Psoas muscle (tissue), 8 donors: ENCODE measurements around the gene PIK3AP1. TPM values are rescaled to one million over a fixed set of nuclear protein-coding genes. Genes with fewer than 3 reads are reported as not detected.
"Not testable (repeated sequence)": the region's sequence is repeated elsewhere in the genome, so short reads cannot be mapped to it uniquely, and the experiment has no call there.

Experiments used
- ATAC-seq, 4 donors: fragments of 200-7000 bp; cut with Tn5 transposase; one replicate each; pipeline ENCODE4 v1.9.1; 2020; ENCODE audit warnings: moderate library complexity in 3 of 4, mild to moderate bottlenecking in 2 of 4
- DNase-seq, 2 donors: peaks; one replicate each; pipeline ENCODE4 v3.0.0-alpha.2; 2020
- H3K27ac ChIP-seq: fragments of 200-600 bp; one replicate; pipeline ENCODE4 v1.8.0; 2022
- H3K27me3 ChIP-seq, 3 donors: fragments of 200-600 bp in 1 of 3; one replicate each; pipeline versions ENCODE4 v1.6.1 to v1.8.0; 2013 to 2022; ENCODE audit warnings: low read length in 2 of 3, mild to moderate bottlenecking in 2 of 3, moderate library complexity in 1 of 3; ENCODE audit not compliant: insufficient read depth in 3 of 3
- H3K36me3 ChIP-seq, 2 donors: fragments of 200-600 bp in 1 of 2; one replicate each; pipeline versions ENCODE4 v1.6.1 to v1.8.0; 2013 to 2022; ENCODE audit warnings: low read depth in 1 of 2, mild to moderate bottlenecking in 1 of 2, moderate library complexity in 1 of 2; ENCODE audit not compliant: insufficient read depth in 1 of 2
- H3K4me1 ChIP-seq: fragments of 200-600 bp; one replicate; pipeline ENCODE4 v1.8.0; 2022
- H3K4me3 ChIP-seq: fragments of 200-600 bp; one replicate; pipeline ENCODE4 v1.8.0; 2022; ENCODE audit warnings: mild to moderate bottlenecking
- H3K9me3 ChIP-seq: fragments of 200-600 bp; one replicate; pipeline ENCODE4 v1.8.0; 2022
- CTCF ChIP-seq: fragments of 200-600 bp; IDR thresholded peaks from one replicate; pipeline ENCODE4 v1.8.0; 2022; ENCODE audit warnings: antibody characterized with exemption
- WGBS, 3 donors: extraction: QIAGEN DNeasy Blood & Tissue Kit; methylation state at CpG; one replicate each; pipeline versions ENCODE4 v1.1.6 to v1.1.7; 2013; 5-methylcytosine and 5-hydroxymethylcytosine counted together
- intact Hi-C, 2 donors: fragments of 100-400 bp; cut with DNase I; formaldehyde crosslinking; loops; one replicate each; pipeline versions ENCODE4 v1.11.0 to v1.14.2; 2022
- polyA plus RNA-seq, 3 donors: library from polyadenylated mRNA; stranded (reverse); fragments of 200-250 nt; gene quantifications; one replicate each; pipeline ENCODE4 v1.2.3, GENCODE V29; 2013
- total RNA-seq, 4 donors: library from RNA; stranded (reverse); fragmentation: NEBNext Ultra II Directional in 2 of 4; extraction: Animal tissue kit (Norgen Biotek cat#: 25700) in 2 of 4; gene quantifications; one replicate each; pipeline versions ENCODE4 v1.2.1 to v1.2.4, GENCODE V29; 2021 to 2023
- donor health status: healthy with polysubstance abuse.
- donor health status: DM: no; HTN: no; CAD: no; lungs with moderate emphysema.
- donor health status: Bipolar disorder and iron deficiency.
- donor health status: healthy.
- donor health status: DM: yes; HTN: yes; CAD: no.
- donor health status: DM: no; HTN: no; CAD: no.
- donor health status: DM: no; HTN: no; CAD: no.
- donor health status: DM: yes; HTN: yes; CAD: no.

The PIK3AP1 gene
- total and polyA plus RNA-seq, 7 donors, result 0.17 to 8.6 (median 1.8) TPM

- Histone ChIP-seq H3K36me3 (no peaks in the 10 kb centered on the region), H3K27me3 (no peaks in the 10 kb centered on the region), H3K4me3 (no peak overlapping the region), H3K4me1 (no peaks in the 10 kb centered on the region), H3K9me3 (no peaks in the 10 kb centered on the region), H3K27ac (no peak overlapping the region)
- no peak for ATAC-seq
- DNase-seq, result no peak
- TF ChIP-seq CTCF, result no peak
- intact Hi-C loops, result no loop called here
- WGBS, 3 donors, result 81 to 85% (median 83%) methylated on average over 4 of the region's 4 CpGs
Measured at GRCh38 chr10:96752375-96752774, 32.1 kb upstream of the PIK3AP1 start.

- WGBS, 3 donors, result 96 to 97% (median 97%) methylated on average over 14 to 23 of the region's 24 CpGs
- H3K27ac ChIP-seq, H3K4me1 ChIP-seq, H3K4me3 ChIP-seq, H3K9me3 ChIP-seq, DNase-seq, ATAC-seq, intact Hi-C loops, H3K36me3 ChIP-seq, H3K27me3 ChIP-seq: not testable (repeated sequence)
Measured at GRCh38 chr10:96750316-96750715, 30.0 kb upstream of the PIK3AP1 start.

- WGBS, 3 donors, result 64 to 69% (median 64%) methylated on average over 7 of the region's 7 CpGs
- no peak for ATAC-seq
- TF ChIP-seq CTCF, result no peak
- no peak overlapping the region for H3K4me3 ChIP-seq
- H3K36me3 ChIP-seq, result no peaks in the 10 kb centered on the region
- DNase-seq, result no peak
- intact Hi-C loops, result loop anchor here in 1 of 2 donors (10.0 kb wide), 1 partner anchor 353 kb away; no protein-coding TSS in a partner anchor
- H3K27me3 ChIP-seq, result no peaks in the 10 kb centered on the region
- H3K9me3 ChIP-seq, result no peaks in the 10 kb centered on the region
- no peaks in the 10 kb centered on the region for H3K4me1 ChIP-seq
- no peak overlapping the region for H3K27ac ChIP-seq
Measured at GRCh38 chr10:96747734-96748550, 27.6 kb upstream of the PIK3AP1 start.

GRCh38 chr10:96746503-96746902 is 26.2 kb upstream of the PIK3AP1 start:
- TF ChIP-seq CTCF, result no peak
- intact Hi-C loops, result loop anchor here in 1 of 2 donors (10.0 kb wide), 1 partner anchor 352 kb away; no protein-coding TSS in a partner anchor
- H3K4me3 ChIP-seq, result no peak overlapping the region
- H3K9me3 ChIP-seq, result no peaks in the 10 kb centered on the region
- no peak overlapping the region for H3K27ac ChIP-seq
- no peaks in the 10 kb centered on the region for H3K36me3 ChIP-seq
- no peak for DNase-seq
- WGBS, 3 donors, result 65 to 77% (median 77%) methylated on average over 3 of the region's 3 CpGs
- H3K27me3 ChIP-seq, result no peaks in the 10 kb centered on the region
- no peaks in the 10 kb centered on the region for H3K4me1 ChIP-seq
- no peak for ATAC-seq

GRCh38 chr10:96745950-96746349 is 25.6 kb upstream of the PIK3AP1 start:
- ATAC-seq, result no peak
- no peak for DNase-seq
- H3K36me3 ChIP-seq, result no peaks in the 10 kb centered on the region

More at GRCh38 chr10:96745950-96746349, 25.6 kb upstream of the PIK3AP1 start:
- H3K9me3 ChIP-seq, result no peaks in the 10 kb centered on the region
- intact Hi-C loops, result loop anchor here in 1 of 2 donors (10.0 kb wide), 1 partner anchor 351 kb away; no protein-coding TSS in a partner anchor
- no peaks in the 10 kb centered on the region for H3K4me1 ChIP-seq
- no peak overlapping the region for H3K27ac ChIP-seq
- TF ChIP-seq CTCF, result no peak
- H3K4me3 ChIP-seq, result no peak overlapping the region
- no peaks in the 10 kb centered on the region for H3K27me3 ChIP-seq
